HG03432 (cell line): Measurements from ENCODE around the gene PTPN14.

ENCODE experiments used
- ATAC-seq: cut with Tn5 transposase; IDR thresholded peaks from one replicate; pipeline ENCODE4 v1.9.1; 2021; ENCODE audit warnings: mild to moderate bottlenecking, moderate library complexity; ENCODE audit not compliant: unreplicated experiment

PTPN14 gene

DNA sequence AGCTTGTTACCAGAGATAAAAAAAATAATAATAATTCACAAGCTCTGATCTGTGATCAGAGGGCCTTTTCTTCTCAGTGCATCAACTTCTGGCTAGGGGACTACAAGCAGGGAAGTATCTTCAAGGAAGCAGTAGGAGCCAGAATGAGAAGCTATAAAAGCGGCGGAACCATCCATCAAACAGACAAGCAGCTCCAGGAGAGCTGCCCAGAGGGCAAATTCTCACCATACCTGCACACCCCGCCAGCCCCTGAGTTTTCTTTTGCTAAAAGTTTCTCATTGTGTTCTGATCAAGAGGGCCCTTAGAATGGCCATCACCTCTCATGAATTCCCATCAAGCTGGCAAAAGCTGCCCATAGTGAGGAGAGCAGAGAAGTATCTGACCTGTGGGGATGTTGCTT, 171.0 kb downstream of the PTPN14 start:
- ATAC-seq = no peak

DNA sequence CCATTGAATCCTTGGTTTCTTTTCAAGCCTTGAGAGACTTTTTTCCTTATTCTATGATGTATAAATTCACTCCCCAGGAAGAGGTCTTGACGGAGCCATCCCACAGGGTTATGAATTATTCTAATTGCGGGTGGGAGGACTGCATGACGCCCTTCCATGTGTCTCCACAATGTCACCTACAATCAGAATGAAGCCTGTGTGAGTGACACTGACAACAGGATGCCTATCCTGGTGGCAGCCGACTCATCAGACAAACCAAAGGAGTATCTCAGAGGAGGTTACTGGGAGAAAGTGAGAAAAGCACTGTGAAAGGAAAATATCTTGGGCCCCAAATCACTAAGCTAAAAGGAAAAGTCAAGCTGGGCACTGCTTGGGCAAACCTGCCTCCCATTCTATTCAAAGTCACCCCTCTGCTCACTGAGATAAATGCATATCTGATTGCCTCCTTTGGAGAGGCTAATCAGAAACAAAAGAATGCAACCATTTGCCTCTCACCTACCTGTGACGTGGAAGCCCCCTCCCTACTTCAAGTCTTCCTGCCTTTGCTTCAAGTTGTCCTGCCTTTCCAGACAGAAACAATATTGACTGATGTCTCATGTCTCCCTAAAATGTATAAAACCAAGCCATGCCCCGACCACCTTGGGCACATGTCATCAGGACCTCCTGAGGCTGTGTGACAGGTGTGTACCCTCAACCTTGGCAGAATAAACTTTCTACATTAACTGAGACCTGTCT, 172.0 kb downstream of the PTPN14 start:
- no peak for ATAC-seq

DNA sequence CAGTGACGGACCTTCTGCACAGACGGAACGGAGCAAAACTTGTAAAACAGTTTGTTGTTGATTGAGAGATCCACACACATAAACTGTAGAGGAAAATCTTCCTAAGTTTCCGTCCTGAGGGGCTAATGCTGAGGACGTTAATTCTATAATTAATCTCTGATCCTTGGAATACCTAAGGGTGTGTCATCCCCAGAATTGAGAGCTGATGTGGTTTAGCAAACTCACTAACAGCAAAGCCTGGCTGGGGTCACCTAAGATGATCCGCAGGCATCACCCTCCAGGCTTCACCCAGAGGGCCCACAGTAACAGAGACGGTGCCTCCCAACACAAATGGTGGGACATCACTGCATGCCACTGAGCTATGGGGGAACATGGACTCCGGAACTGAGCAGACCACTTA, 172.9 kb downstream of the PTPN14 start:
- ATAC-seq = no peak

GRCh38 chr1:214377886-214378285, 173.5 kb downstream of the PTPN14 start:
- ATAC-seq = no peak

GRCh38 chr1:214377485-214377884, 173.9 kb downstream of the PTPN14 start:
- ATAC-seq = peak; percentile 57

DNA sequence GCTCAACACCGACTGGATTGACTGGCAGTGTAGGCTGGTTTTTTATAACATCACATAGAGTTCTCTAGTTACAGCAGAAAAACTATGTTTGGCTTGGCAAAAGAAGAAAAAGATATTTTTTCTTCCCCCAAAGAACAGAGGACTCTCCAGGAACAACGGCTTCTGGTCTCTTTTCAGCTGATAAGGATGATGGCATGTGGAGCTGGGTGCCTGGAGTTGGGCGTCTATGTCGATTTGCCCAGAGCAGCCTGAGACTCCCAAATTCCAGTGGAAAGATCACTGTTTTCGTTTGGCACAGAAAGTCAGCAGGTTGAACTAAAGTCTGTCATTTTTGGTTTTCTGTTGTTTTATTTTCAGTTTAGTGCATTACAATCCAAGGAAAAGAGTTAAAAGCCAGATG, 179.3 kb downstream of the PTPN14 start:
- no peak for ATAC-seq

DNA sequence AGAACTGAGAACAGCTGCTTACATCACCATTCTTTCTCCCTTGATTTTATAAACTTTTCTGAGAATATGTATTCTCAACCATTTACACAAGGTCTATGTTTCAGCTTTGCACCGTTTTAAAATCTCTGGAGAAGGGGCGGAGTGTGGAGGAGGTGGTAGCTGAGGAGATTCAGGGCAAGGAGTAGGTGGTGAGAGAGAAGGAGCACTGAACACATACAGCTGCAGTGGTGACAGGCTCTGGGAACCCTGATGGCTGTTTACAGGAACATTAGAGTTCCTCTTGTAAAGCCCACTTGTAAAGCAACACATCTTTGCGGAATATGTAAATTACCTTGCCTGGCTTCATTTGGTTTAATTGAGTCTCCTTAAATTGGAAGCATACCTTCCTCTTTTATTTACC, 180.8 kb downstream of the PTPN14 start:
- no peak for ATAC-seq

DNA sequence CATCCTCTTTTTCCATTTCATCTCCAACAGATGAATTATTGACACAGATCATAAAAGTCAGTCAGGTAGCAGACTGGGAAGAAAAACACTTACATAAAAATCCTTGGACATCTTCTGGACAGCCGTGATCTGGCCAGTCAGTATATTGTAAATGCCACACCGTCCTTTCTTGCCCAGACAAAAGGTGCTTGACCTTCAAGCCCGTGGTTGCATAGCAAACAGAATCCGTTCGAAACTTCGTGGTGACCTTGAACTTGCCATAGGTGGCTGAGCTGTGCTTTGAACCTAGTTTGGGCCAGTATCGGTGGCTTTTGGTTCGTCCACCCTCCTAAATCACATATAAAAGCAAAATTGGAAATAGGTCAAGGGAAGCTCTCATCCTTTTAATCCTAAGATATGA, 182.0 kb downstream of the PTPN14 start:
- no peak for ATAC-seq

- no peak for ATAC-seq
Measured at GRCh38 chr1:214367841-214368240, 183.6 kb downstream of the PTPN14 start.

DNA sequence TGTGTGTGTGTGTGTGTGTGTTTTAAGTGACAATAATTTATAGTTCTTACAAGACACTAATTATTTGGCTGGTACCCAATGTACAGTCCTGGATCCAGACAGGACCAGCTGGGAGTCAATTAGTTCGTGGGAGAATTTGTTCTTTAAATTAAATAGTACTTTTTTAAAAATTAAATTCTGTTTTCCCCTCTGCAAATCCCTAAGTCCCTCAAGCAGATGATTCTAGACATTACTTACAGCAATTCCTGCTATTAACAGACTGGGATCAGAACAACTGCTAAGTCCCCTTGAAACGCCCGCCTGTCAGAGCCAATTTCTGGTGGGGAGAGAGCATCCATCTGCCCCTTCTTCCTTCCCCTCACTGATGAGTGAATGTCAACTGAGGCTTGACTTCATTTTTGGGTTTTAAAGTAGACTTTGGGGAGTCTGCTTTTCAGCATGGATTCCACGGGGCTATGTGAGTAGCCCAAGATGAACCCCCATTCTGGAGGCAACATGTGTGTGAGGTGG, 186.6 kb downstream of the PTPN14 start:
- no peak for ATAC-seq

DNA sequence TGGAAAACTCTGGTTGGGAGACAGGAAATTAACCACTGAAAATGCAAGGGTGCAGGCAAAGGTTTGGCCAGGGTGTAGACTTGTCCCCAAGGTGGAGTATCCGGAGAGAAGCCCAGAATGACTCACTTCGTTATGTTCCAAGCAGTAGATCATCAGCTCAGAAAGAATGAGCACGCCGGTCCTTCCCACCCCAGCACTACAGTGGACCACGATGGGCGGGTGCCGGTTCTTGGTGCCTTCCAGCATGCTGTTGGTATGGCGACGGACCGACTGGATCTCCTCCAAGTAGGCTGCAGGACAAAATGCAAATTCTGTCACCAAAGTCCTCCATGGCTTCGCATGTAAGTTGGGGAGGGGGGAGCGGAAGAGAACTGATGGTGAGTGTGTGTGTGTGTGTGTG, 187.0 kb downstream of the PTPN14 start:
- ATAC-seq = no peak

DNA sequence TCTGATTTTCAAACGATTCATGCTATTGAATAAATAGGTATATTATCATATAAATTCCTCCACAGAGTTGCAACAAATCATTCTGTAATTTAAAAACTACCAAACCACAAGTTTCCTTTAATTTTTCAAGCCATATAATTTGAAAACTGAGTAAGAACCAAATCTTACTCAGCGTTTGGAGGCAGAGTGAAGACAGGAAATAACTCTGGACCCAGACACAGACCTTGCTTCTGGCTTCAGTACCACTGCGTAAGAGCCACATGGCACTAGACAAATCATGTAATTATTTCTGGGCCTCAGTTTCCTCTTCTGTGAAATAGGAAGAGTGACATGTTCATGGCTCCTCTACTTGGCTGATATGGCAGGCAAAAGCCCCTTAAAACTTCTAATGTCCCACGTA, 188.0 kb downstream of the PTPN14 start:
- no peak for ATAC-seq

- ATAC-seq = no peak
Measured at GRCh38 chr1:214362188-214362882, 189.1 kb downstream of the PTPN14 start.

GRCh38 chr1:214361636-214362035, 189.8 kb downstream of the PTPN14 start:
- no peak for ATAC-seq

GRCh38 chr1:214360525-214361164, 190.8 kb downstream of the PTPN14 start:
- no peak for ATAC-seq

- no peak for ATAC-seq
Measured at GRCh38 chr1:214360116-214360515, 191.3 kb downstream of the PTPN14 start.

DNA sequence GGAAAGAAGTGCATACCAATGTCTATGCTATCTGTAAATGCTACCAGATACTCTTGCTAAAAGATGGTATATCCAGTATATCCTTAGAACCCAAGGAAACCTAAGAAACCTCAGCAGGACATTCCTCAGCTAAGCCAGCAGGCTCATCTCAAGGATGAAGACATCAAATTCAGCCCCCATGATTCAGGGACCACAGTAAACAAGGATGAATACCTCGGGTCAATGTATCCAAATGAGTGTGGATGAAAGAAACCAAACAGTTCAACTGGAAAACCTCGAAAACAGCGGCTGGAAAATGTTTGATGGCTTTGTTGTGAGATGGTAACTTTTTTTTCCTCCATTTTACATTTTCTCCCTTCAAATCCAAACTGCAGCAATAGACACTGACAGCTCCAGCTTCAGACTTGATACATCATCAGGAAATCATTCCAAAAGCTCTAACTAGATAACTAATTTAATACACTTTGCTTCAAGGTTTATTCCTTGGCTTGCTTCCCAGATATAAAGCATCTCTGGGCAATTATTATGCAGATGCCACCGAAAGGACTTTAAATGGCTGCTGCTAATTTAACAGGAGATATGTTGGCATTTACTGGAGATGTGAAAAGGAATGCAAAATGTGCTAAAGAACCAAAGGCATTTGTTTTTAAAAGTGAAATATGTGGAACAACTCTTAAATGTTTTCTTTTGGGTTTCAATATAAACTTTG, 196.8 kb downstream of the PTPN14 start:
- no peak for ATAC-seq

DNA sequence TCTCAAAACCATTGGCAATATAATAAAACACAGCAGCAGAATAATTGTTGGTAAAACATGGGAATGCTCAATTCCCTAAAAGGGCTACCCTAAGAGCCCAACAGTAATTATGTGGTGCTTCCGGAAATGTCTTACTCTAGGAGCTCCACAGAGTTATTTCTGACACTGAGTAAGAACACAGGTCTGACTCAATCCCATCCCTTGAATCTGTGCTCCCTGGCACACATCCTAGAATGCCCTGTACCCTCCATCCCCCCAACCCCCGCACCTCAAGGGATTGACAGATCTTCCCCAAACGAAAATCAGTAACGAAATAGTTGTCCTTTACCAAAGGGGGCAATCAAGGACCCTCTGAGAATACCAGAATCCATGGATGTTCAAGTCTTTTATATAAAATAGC, 198.6 kb downstream of the PTPN14 start:
- no peak for ATAC-seq

DNA sequence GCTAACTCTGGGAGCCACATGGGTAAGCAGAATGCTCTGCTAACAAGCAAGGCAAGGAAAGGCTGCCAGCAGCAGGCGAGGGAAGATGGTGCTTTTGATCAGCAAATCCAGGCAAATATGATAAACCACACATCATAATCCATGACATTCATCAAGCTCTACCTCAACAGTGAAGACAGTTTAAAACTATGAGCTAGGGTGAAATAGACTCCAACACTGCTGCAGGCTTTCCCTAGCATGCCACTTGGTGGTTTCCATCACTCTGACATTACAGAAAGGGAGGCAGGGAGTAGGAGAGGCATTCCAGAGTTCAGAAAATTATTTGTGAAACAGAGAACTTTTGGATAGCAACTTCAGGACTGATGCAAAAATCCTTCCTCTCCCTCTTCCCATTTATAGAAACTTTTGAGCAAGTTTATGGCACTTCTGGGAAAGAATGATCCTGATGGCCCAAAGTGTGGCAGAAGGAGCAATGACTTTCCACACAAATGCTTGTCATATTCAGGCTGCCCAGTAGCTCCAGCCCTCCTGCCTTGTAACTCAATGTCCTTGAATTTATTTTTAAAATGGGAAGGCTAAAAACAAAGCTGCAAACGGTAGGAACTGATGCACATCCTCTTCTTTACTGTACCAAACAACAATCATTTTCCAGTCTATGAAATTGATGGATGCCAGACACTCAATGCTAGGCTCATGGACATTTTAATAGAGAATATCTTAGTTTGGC, 199.7 kb downstream of the PTPN14 start:
- no peak for ATAC-seq

DNA sequence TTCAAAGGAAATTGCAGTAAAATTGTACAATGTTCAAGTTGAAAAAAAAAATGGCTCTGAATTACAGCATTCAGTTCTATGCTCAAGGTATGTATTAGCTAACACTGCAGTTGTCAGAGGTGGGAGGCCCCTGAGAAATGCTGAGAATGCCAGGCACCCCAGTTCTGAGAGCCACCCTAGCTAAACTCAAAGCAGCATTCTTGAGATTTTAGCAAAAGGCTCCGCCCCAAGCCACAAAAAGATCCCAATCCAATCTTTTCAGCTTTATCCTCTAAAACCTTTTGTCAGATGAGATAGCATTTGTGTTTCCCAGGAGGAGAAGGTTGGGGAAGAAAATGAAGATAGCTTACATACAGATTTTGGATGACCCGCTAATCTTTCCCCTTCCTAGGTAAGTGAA, 201.6 kb downstream of the PTPN14 start:
- ATAC-seq = no peak

DNA sequence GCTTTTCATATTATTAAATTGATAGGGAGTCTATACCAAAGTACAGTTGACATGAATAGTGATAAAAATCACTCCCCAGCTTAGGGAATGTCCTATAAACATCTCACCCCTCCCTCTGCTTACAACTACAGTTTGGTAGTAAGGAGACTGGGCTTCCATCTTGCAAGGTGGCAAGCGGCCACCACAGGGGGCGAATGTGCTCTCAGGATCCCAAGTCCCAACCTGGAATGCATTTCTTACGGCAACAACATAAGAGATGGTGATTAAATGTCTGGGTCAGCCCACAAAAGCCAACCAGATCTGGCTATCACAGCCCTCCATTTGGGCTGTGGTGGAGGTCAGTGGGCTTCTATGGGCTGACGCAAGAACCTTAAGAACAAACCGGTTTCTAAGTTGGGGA, 202.4 kb downstream of the PTPN14 start:
- no peak for ATAC-seq
